Measurements from ENCODE around the gene USP32.
"Not testable (repeated sequence)": the region's sequence is repeated elsewhere in the genome, so short reads cannot be mapped to it uniquely, and the experiment has no call there.

Gene USP32

GRCh38 chr17:60333628-60334031 lies 58.3 kb downstream of the USP32 start:
- TF ChIP-seq EZH2phosphoT487 (conservative IDR thresholded peaks at IDR 0.05; ENCODE audit: low read length): no peak
- TF ChIP-seq CTCF (IDR thresholded peaks at IDR 0.05; ENCODE audit: insufficient read depth, low read length, poor library complexity, severe bottlenecking): no peak
- H3F3A ChIP-seq (ENCODE audit: insufficient read depth): no peaks in the 10 kb centered on the region
- no peaks in the 10 kb centered on the region for H4K20me1 ChIP-seq (ENCODE audit: low read depth, low read length)
- peaks cover 2% of the 10 kb centered on the region; the same call in 1 of the 2 replicates for H3K9me3 ChIP-seq (ENCODE audit: insufficient read depth, low read length)
- H3K36me3 ChIP-seq (ENCODE audit: low read length): no peaks in the 10 kb centered on the region
- peaks cover 7% of the 10 kb centered on the region; the same call in 1 of the 2 replicates for H3K79me2 ChIP-seq (ENCODE audit: insufficient read depth, low read length)
- no peaks in the 10 kb centered on the region for H3K9me2 ChIP-seq (replicated peaks; ENCODE audit: insufficient read depth, low read length)
- no peaks in the 10 kb centered on the region for H3K27me3 ChIP-seq (ENCODE audit: low read length)
- no peak overlapping the region for H3K27ac ChIP-seq (ENCODE audit: low read depth, low read length)
- H3K4me2 ChIP-seq (ENCODE audit: low read depth, low read length, poor library complexity, severe bottlenecking): no peak overlapping the region
- no peak overlapping the region for H2AFZ ChIP-seq (ENCODE audit: low read depth, low read length, severe bottlenecking)
- H3K9ac ChIP-seq (ENCODE audit: low read length): no peak overlapping the region
- no peak overlapping the region for H3K4me3 ChIP-seq (ENCODE audit: insufficient read depth, low read length, poor library complexity, severe bottlenecking)

GRCh38 chr17:60333072-60333471 lies 58.9 kb downstream of the USP32 start:
- not testable (repeated sequence) for H3K79me2 ChIP-seq (ENCODE audit: insufficient read depth, low read length); H3K4me3 ChIP-seq (ENCODE audit: insufficient read depth, low read length, poor library complexity, severe bottlenecking); H3K9ac ChIP-seq (ENCODE audit: low read length); H4K20me1 ChIP-seq (ENCODE audit: low read depth, low read length); H3K9me3 ChIP-seq (ENCODE audit: insufficient read depth, low read length); H3F3A ChIP-seq (ENCODE audit: insufficient read depth); H3K36me3 ChIP-seq (ENCODE audit: low read length); H3K27ac ChIP-seq (ENCODE audit: low read depth, low read length); H2AFZ ChIP-seq (ENCODE audit: low read depth, low read length, severe bottlenecking); H3K9me2 ChIP-seq (replicated peaks; ENCODE audit: insufficient read depth, low read length); H3K4me2 ChIP-seq (ENCODE audit: low read depth, low read length, poor library complexity, severe bottlenecking); H3K27me3 ChIP-seq (ENCODE audit: low read length)

GRCh38 chr17:60332574-60332973 lies 59.4 kb downstream of the USP32 start:
- Histone ChIP-seq H3K79me2 (ENCODE audit: insufficient read depth, low read length) (peaks cover 7% of the 10 kb centered on the region; the same call in 1 of the 2 replicates), H3K9me2 (replicated peaks; ENCODE audit: insufficient read depth, low read length) (no peaks in the 10 kb centered on the region), H3K4me2 (ENCODE audit: low read depth, low read length, poor library complexity, severe bottlenecking) (no peak overlapping the region), H3K9ac (ENCODE audit: low read length) (no peak overlapping the region), H2AFZ (ENCODE audit: low read depth, low read length, severe bottlenecking) (no peak overlapping the region), H3K9me3 (ENCODE audit: insufficient read depth, low read length) (peaks cover 11% of the 10 kb centered on the region; the same call in 1 of the 2 replicates), H3F3A (ENCODE audit: insufficient read depth) (no peaks in the 10 kb centered on the region), H3K4me3 (ENCODE audit: insufficient read depth, low read length, poor library complexity, severe bottlenecking) (no peak overlapping the region), H4K20me1 (ENCODE audit: low read depth, low read length) (no peaks in the 10 kb centered on the region), H3K27ac (ENCODE audit: low read depth, low read length) (no peak overlapping the region), H3K36me3 (ENCODE audit: low read length) (no peaks in the 10 kb centered on the region), H3K27me3 (ENCODE audit: low read length) (no peaks in the 10 kb centered on the region)
- TF ChIP-seq EZH2phosphoT487 (conservative IDR thresholded peaks at IDR 0.05; ENCODE audit: low read length) (no peak), CTCF (IDR thresholded peaks at IDR 0.05; ENCODE audit: insufficient read depth, low read length, poor library complexity, severe bottlenecking) (no peak)

- no peak for TF ChIP-seq EZH2phosphoT487 (conservative IDR thresholded peaks at IDR 0.05; ENCODE audit: low read length)
- no peak for TF ChIP-seq CTCF (IDR thresholded peaks at IDR 0.05; ENCODE audit: insufficient read depth, low read length, poor library complexity, severe bottlenecking)
- Histone ChIP-seq H3K4me2 (ENCODE audit: low read depth, low read length, poor library complexity, severe bottlenecking) (no peak overlapping the region), H3F3A (ENCODE audit: insufficient read depth) (no peaks in the 10 kb centered on the region), H2AFZ (ENCODE audit: low read depth, low read length, severe bottlenecking) (no peak overlapping the region), H3K79me2 (ENCODE audit: insufficient read depth, low read length) (peaks cover 7% of the 10 kb centered on the region; the same call in 1 of the 2 replicates), H3K27me3 (ENCODE audit: low read length) (no peaks in the 10 kb centered on the region), H3K9ac (ENCODE audit: low read length) (no peak overlapping the region), H3K9me2 (replicated peaks; ENCODE audit: insufficient read depth, low read length) (no peaks in the 10 kb centered on the region), H3K36me3 (ENCODE audit: low read length) (no peaks in the 10 kb centered on the region), H3K4me3 (ENCODE audit: insufficient read depth, low read length, poor library complexity, severe bottlenecking) (no peak overlapping the region), H3K9me3 (ENCODE audit: insufficient read depth, low read length) (peaks cover 11% of the 10 kb centered on the region; the same call in 1 of the 2 replicates), H4K20me1 (ENCODE audit: low read depth, low read length) (no peaks in the 10 kb centered on the region), H3K27ac (ENCODE audit: low read depth, low read length) (no peak overlapping the region)
These were observed 61.2 kb downstream of the USP32 start for GRCh38 chr17:60330731-60331130.

Data from SU-DHL-6 (cell line).